Neural progenitor cell (in vitro differentiated cells): ENCODE measurements around the gene RIMKLB.

Experiments
- CTCF ChIP-seq: fragments of 200-600 bp; sonication (generic); IDR thresholded peaks from 2 replicates; pipeline ENCODE4 v1.5.1; 2017; ENCODE audit warnings: antibody characterized with exemption, mild to moderate bottlenecking
- EZH2 ChIP-seq: fragments of 200-600 bp; sonication (generic); IDR thresholded peaks from 2 replicates; pipeline ENCODE4 v1.6.1; 2017; ENCODE audit warnings: antibody characterized with exemption, mild to moderate bottlenecking, moderate library complexity
- EZH2phosphoT487 ChIP-seq: fragments of 200-600 bp; sonication (generic); IDR thresholded peaks from 2 replicates; pipeline ENCODE4 v1.6.1; 2017; ENCODE audit warnings: antibody characterized with exemption

DNA sequence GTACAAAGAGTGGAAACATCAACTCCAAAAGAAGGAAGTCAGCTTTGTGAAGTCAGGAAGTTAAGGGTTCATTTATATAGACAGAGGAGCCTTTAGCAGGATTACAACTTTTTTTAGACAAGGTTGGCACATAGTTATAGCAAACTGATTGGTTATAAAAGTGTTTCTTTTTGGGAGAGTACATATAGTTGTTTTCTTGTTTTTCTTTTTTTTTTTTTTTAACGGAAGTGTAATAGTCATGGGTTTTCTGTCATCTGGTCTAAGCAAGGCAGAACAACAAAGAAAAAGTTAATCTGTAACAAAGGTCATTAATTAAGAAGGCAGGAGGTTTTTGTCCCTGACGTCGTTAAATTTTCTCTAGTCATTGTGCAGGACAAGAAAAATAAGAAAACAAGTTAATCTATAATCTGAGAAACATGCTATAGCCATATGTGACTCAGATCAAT lies 22.2 kb upstream of the RIMKLB start:
- TF ChIP-seq EZH2phosphoT487: no peak
- no peak for TF ChIP-seq CTCF
- no peak for TF ChIP-seq EZH2
